Measurements from ENCODE around the gene ADAMTS17. TPM values are rescaled to one million over a fixed set of nuclear protein-coding genes. Genes with fewer than 3 reads are reported as not detected.

The ADAMTS17 gene
- total RNA-seq, 1 donor from 2014 or later: 3.4 TPM

DNA sequence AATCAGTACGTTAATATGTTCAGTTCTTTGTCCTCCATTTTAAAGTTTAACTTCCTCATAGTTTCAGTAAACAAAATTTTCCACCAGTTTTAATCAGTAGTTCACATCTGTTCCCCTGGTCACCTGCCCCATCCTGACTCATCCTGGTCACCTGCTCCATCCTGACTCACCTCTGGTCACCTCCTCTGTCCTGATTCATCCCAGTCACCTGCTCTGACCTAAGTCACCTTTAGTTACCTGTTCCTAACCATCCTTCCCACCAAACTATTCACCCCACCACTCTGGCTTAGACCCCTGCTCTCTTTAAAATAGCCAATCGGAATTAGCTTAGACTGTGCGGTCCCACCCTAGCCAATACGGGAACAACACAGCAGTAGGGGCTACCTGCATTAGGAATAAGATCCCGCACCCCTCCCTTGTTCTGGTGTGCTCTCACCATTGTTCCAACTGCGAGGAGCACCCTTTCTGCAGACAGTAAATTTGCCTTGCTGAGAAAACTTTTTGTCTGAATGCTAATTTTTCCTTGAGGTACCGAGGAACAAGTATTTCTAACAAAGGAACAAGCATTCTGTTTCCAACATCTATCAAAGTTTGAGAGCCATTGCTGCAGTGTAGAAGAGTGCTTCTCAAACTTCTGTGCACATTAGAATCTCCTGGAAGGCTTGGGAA is 169.3 kb downstream of the ADAMTS17 start:
- TF ChIP-seq CTCF (IDR thresholded peaks at IDR 0.05): no peak
- Mint-ChIP-seq H3K9me3 (ENCODE audit: low read depth) (peaks cover 6% of the 10 kb centered on the region), H3K4me1 (ENCODE audit: low read depth) (peaks cover 3% of the 10 kb centered on the region), H3K4me3 (ENCODE audit: unreplicated experiment) (no peak overlapping the region), H3K27me3 (ENCODE audit: low read depth) (peaks cover 4% of the 10 kb centered on the region), H3K27ac (ENCODE audit: unreplicated experiment) (no peak overlapping the region), H3K36me3 (ENCODE audit: low read depth) (no peaks in the 10 kb centered on the region)
- DNase-seq (ENCODE audit: low spot score): no peak

- no peak for TF ChIP-seq CTCF (IDR thresholded peaks at IDR 0.05)
- Mint-ChIP-seq H3K27ac (ENCODE audit: unreplicated experiment) (no peak overlapping the region), H3K27me3 (ENCODE audit: low read depth) (no peaks in the 10 kb centered on the region), H3K9me3 (ENCODE audit: low read depth) (peaks cover 6% of the 10 kb centered on the region), H3K4me3 (ENCODE audit: unreplicated experiment) (no peak overlapping the region), H3K4me1 (ENCODE audit: low read depth) (peaks cover 3% of the 10 kb centered on the region), H3K36me3 (ENCODE audit: low read depth) (no peaks in the 10 kb centered on the region)
- no peak for DNase-seq (ENCODE audit: low spot score)
Measured at GRCh38 chr15:100171411-100171810, 170.4 kb downstream of the ADAMTS17 start.

DNA sequence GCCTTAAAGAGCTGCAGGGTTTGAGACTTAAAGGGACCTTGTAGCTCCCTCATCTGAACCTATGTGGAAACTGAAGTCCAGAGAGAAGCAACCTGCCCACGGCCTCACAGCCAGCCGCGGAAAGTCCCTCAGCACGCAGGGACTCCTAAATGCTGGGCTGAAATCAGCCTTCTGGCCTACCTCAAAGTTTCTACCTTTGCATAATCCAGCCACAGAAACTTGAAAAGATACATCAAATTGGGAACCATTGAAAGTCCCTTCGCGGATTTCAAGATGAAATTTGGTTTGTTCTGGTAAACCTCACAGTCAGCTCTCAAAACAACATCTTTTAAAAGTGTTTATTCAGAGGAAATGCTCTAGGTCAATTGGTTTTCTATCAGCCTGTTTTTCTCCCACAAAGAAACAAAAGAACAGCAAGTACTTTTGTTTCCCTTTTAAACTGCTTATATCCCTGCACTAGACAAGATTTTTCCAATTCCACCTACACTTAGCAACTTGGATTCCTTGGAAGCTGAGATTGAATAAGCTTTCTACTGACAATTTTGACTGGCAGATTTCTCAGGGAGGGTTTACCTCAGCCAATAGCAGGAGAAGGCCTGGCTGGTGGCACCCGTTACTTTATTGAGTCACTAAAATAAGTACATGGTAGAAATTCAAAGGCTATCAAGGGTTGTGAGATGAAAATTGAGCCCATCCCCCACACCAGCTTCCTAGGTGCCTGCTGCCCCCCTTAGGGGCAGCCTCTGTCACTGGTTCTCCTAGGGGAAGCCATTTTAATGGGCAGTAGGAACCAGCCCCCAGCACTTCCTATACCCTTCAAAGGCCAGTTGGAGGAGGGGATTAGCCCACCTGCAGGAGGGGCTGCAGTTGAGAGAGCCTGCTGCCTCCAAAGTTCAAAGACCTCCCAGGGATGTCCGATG is 171.2 kb downstream of the ADAMTS17 start:
- H3K36me3 Mint-ChIP-seq (ENCODE audit: low read depth): no peaks in the 10 kb centered on the region
- no peak for DNase-seq (ENCODE audit: low spot score)
- no peak overlapping the region for H3K27ac Mint-ChIP-seq (ENCODE audit: unreplicated experiment)
- H3K27me3 Mint-ChIP-seq (ENCODE audit: low read depth): peaks cover 2% of the 10 kb centered on the region
- peaks cover 6% of the 10 kb centered on the region for H3K9me3 Mint-ChIP-seq (ENCODE audit: low read depth)
- peaks cover 1% of the 10 kb centered on the region for H3K4me1 Mint-ChIP-seq (ENCODE audit: low read depth)
- no peak for TF ChIP-seq CTCF (IDR thresholded peaks at IDR 0.05)
- H3K4me3 Mint-ChIP-seq (ENCODE audit: unreplicated experiment): no peak overlapping the region

GRCh38 chr15:100169615-100170290 is 172.0 kb downstream of the ADAMTS17 start:
- H3K36me3 Mint-ChIP-seq (ENCODE audit: low read depth): no peaks in the 10 kb centered on the region
- no peak for DNase-seq (ENCODE audit: low spot score)
- H3K27me3 Mint-ChIP-seq (ENCODE audit: low read depth): peaks cover 2% of the 10 kb centered on the region
- H3K4me1 Mint-ChIP-seq (ENCODE audit: low read depth): no peaks in the 10 kb centered on the region
- H3K4me3 Mint-ChIP-seq (ENCODE audit: unreplicated experiment): no peak overlapping the region
- H3K9me3 Mint-ChIP-seq (ENCODE audit: low read depth): peaks cover 6% of the 10 kb centered on the region
- no peak overlapping the region for H3K27ac Mint-ChIP-seq (ENCODE audit: unreplicated experiment)
- no peak for TF ChIP-seq CTCF (IDR thresholded peaks at IDR 0.05)

DNA sequence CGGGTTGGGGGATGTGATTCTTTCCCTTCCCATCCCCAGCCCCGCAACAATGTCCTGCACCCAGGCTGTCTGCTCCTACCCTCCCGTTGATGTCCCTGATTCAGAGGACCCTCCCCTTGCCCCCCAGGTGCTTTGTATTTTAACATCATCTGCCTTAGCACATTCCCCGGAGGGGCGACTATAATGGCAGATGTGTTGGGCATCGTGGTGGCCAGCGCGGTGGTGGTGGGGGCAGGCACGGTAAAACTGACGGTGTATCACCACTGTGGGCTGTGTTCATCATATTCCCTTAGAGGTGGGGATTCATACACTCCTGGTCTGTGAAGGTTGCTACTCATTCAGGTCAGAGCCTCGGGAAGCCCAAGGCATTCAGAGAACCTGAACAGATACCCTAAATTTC is 173.0 kb downstream of the ADAMTS17 start:
- no peak for TF ChIP-seq CTCF (IDR thresholded peaks at IDR 0.05)
- H3K4me3 Mint-ChIP-seq (ENCODE audit: unreplicated experiment): no peak overlapping the region
- no peak overlapping the region for H3K27ac Mint-ChIP-seq (ENCODE audit: unreplicated experiment)
- DNase-seq (ENCODE audit: low spot score): no peak
- H3K4me1 Mint-ChIP-seq (ENCODE audit: low read depth): no peaks in the 10 kb centered on the region
- peaks cover 3% of the 10 kb centered on the region for H3K9me3 Mint-ChIP-seq (ENCODE audit: low read depth)
- H3K36me3 Mint-ChIP-seq (ENCODE audit: low read depth): no peaks in the 10 kb centered on the region
- peaks cover 4% of the 10 kb centered on the region for H3K27me3 Mint-ChIP-seq (ENCODE audit: low read depth)
